Right lobe of liver (tissue), 6 donors: ENCODE results near the gene RGS3. TPM values are rescaled to one million over a fixed set of nuclear protein-coding genes. Genes with fewer than 3 reads are reported as not detected.

Experiments used
- ATAC-seq, 4 donors: fragments of 200-7000 bp; cut with Tn5 transposase; one replicate each; pipeline ENCODE4 v1.9.1; 2020; ENCODE audit warnings: mild to moderate bottlenecking in 4 of 4, moderate library complexity in 4 of 4
- DNase-seq, 3 donors: peaks; one replicate each; pipeline ENCODE4 v3.0.0-alpha.2; 2020
- H3K27ac ChIP-seq, 3 donors: fragments of 200-600 bp; one replicate each; pipeline ENCODE4 v1.8.0; 2022
- H3K27me3 ChIP-seq, 2 donors: fragments of 200-600 bp; one replicate each; pipeline ENCODE4 v1.8.0; 2022
- H3K36me3 ChIP-seq, 4 donors: fragments of 200-600 bp; sonication (generic) in 1 of 4; one replicate each; pipeline versions ENCODE4 v1.5.1 to v1.8.0; 2017 to 2022; ENCODE audit warnings: control low read depth in 1 of 4
- H3K4me1 ChIP-seq, 4 donors: fragments of 200-600 bp; sonication (generic) in 1 of 4; one replicate each; pipeline versions ENCODE4 v1.5.1 to v1.8.0; 2017 to 2022; ENCODE audit warnings: control low read depth in 1 of 4
- H3K4me3 ChIP-seq, 3 donors: fragments of 200-600 bp; one replicate each; pipeline ENCODE4 v1.8.0; 2022
- H3K9me3 ChIP-seq, 4 donors: fragments of 200-600 bp; sonication (generic) in 1 of 4; one replicate each; pipeline versions ENCODE4 v1.5.1 to v1.8.0; 2017 to 2022; ENCODE audit warnings: control low read depth in 1 of 4
- CTCF ChIP-seq, 4 donors: fragments of 200-600 bp in 3 of 4; fragments of 450-650 bp in 1 of 4; IDR thresholded peaks; one replicate each; pipeline versions ENCODE4 v1.5.1 to v1.8.0; 2016 to 2022; ENCODE audit warnings: antibody characterized with exemption in 4 of 4, mild to moderate bottlenecking in 2 of 4
- POLR2A ChIP-seq: fragments of 450-650 bp; IDR thresholded peaks from one replicate; pipeline ENCODE4 v1.6.1; 2017; ENCODE audit warnings: antibody characterized with exemption, mild to moderate bottlenecking
- WGBS: methylation state at CpG from one replicate; pipeline ENCODE4 v1.1.6; 2018; ENCODE audit warnings: low coverage, low lambda C conversion rate; ENCODE audit not compliant: insufficient coverage; ENCODE audit errors: missing lambda C conversion rate; 5-methylcytosine and 5-hydroxymethylcytosine counted together
- intact Hi-C, 2 donors: fragments of 100-400 bp; cut with DNase I; formaldehyde crosslinking; loops; one replicate each; pipeline versions ENCODE4 v1.11.2 to v1.14.1; 2022
- total RNA-seq, 6 experiments: library from RNA; depleted of rRNA in 2 of 6; stranded (reverse); fragments of >200 nt in 2 of 6; fragmentation: NEBNext Ultra II Directional in 3 of 6; extraction: Animal tissue kit (Norgen Biotek cat#: 25700) in 3 of 6; gene quantifications; one replicate each; pipeline versions ENCODE4 v1.1.0 to v1.2.4, GENCODE V29; 2016 to 2023
- donor health status: DM: no; HTN: yes; CAD: no.
- donor health status: DM: no; HTN: no; CAD: no.
- donor health status: DM: no; HTN: no; CAD: no.
- donor health status: DM: no; HTN: yes; CAD: no.
- donor health status: DM: no; HTN: yes; CAD: no.

Gene RGS3
- total RNA-seq, 6 experiments from 2014 or later: 19.0 to 60.3 (median 31.0) TPM

GRCh38 chr9:113603048-113603375 is 139.5 kb downstream of the RGS3 start:
- no peaks in the 10 kb centered on the region for H3K9me3 ChIP-seq
- WGBS: 42% methylated on average over 8 of the region's 8 CpGs
- no peaks in the 10 kb centered on the region for H3K27me3 ChIP-seq
- H3K4me3 ChIP-seq: no peak overlapping the region
- H3K36me3 ChIP-seq: no peaks in the 10 kb centered on the region
- DNase-seq (no peak), ATAC-seq (no peak)
- H3K4me1 ChIP-seq: peaks cover 0 to 36% (median 18%) of the 10 kb centered on the region in 4 donors
- H3K27ac ChIP-seq: peak overlapping the region in 2 of 3 donors; percentile 30 to 80
- intact Hi-C loops: no loop called here
- TF ChIP-seq CTCF (IDR thresholded peaks at IDR 0.05): no peak

GRCh38 chr9:113603773-113604172 is 140.2 kb downstream of the RGS3 start:
- DNase-seq (no peak), ATAC-seq (no peak)
- H3K36me3 ChIP-seq: no peaks in the 10 kb centered on the region
- 86% methylated on average over 5 of the region's 5 CpGs for WGBS
- no peak overlapping the region for H3K4me3 ChIP-seq
- H3K4me1 ChIP-seq: peaks cover 0 to 36% (median 18%) of the 10 kb centered on the region in 4 donors
- no peak for TF ChIP-seq CTCF (IDR thresholded peaks at IDR 0.05)
- no peaks in the 10 kb centered on the region for H3K9me3 ChIP-seq
- intact Hi-C loops: no loop called here
- no peaks in the 10 kb centered on the region for H3K27me3 ChIP-seq
- H3K27ac ChIP-seq: no peak overlapping the region

GRCh38 chr9:113604393-113604792 is 140.9 kb downstream of the RGS3 start:
- no peak overlapping the region for H3K27ac ChIP-seq
- 80% methylated on average over 1 of the region's 3 CpGs for WGBS
- intact Hi-C loops: no loop called here

GRCh38 chr9:113606510-113606909 is 143.0 kb downstream of the RGS3 start:
- Histone ChIP-seq H3K27ac (no peak overlapping the region), H3K4me1 (peaks cover 5 to 37% (median 20%) of the 10 kb centered on the region in 4 donors), H3K9me3 (no peaks in the 10 kb centered on the region), H3K27me3 (no peaks in the 10 kb centered on the region), H3K36me3 (no peaks in the 10 kb centered on the region), H3K4me3 (no peak overlapping the region)
- intact Hi-C loops: no loop called here
- no peak for TF ChIP-seq CTCF (IDR thresholded peaks at IDR 0.05)
- TF ChIP-seq POLR2A: no peak
- WGBS: 85% methylated on average over 6 of the region's 6 CpGs
- ATAC-seq (no peak), DNase-seq (no peak)

More at GRCh38 chr9:113604393-113604792, 140.9 kb downstream of the RGS3 start:
- ATAC-seq (no peak), DNase-seq (peak in 1 of 3 donors; percentile 18)
- no peaks in the 10 kb centered on the region for H3K9me3 ChIP-seq
- peaks cover 3 to 42% (median 21%) of the 10 kb centered on the region in 4 donors for H3K4me1 ChIP-seq
- TF ChIP-seq CTCF (IDR thresholded peaks at IDR 0.05) (no peak), POLR2A (no peak)
- no peak overlapping the region for H3K4me3 ChIP-seq
- H3K36me3 ChIP-seq: no peaks in the 10 kb centered on the region
- no peaks in the 10 kb centered on the region for H3K27me3 ChIP-seq
